HEK293 (cell line): ENCODE measurements around the gene RNPEP.
A peak's percentile ranks its signal among the peaks of the same experiment; 100 is the strongest.

Source experiments
- CTCF ChIA-PET: fragments of 350-600 bp; formaldehyde crosslinking; extraction: SDS; loops from one replicate; lab custom pipeline; 2021; ENCODE audit warnings: antibody characterized with exemption; lab: Yijun Ruan, JAX
- POLR2A ChIA-PET: fragments of 300-600 bp; formaldehyde crosslinking; extraction: SDS; loops from one replicate; lab custom pipeline; 2020; ENCODE audit warnings: antibody characterized with exemption, inconsistent platforms; lab: Yijun Ruan, JAX
- H3K27ac ChIP-seq: fragments of 200-500 bp; sonication (Bioruptor generic); 2 replicates; pipeline ENCODE4 v1.5.1; 2014; ENCODE audit warnings: low read depth, low read length, control low read depth, inconsistent platforms; ENCODE audit errors: extremely low read depth
- H3K36me3 ChIP-seq, 2 experiments: fragments of 200-500 bp in 1 of 2; sonication (Bioruptor generic) in 1 of 2; 1 replicate in 1 of 2; 2 replicates in 1 of 2; pipeline ENCODE4 v1.5.1; 2014 to 2017; ENCODE audit warnings: inconsistent platforms in 2 of 2, low read length in 2 of 2; ENCODE audit not compliant: control insufficient read depth in 2 of 2, insufficient read depth in 1 of 2
- H3K4me1 ChIP-seq: fragments of 200-500 bp; sonication (Bioruptor generic); 2 replicates; pipeline ENCODE4 v1.5.1; 2014; ENCODE audit warnings: mild to moderate bottlenecking, low read length, inconsistent platforms; ENCODE audit not compliant: control insufficient read depth, insufficient read depth
- H3K4me3 ChIP-seq: 2 replicates; pipeline ENCODE4 v1.5.1; 2011; ENCODE audit warnings: low read depth, mild to moderate bottlenecking, control low read depth, low read length, moderate library complexity
- H3K9me3 ChIP-seq: fragments of 200-500 bp; sonication (Bioruptor generic); 2 replicates; pipeline ENCODE4 v1.5.1; 2014; ENCODE audit warnings: low read depth, low read length, inconsistent platforms; ENCODE audit not compliant: control insufficient read depth, insufficient read depth
- BCL11A ChIP-seq: fragments of 450-650 bp; formaldehyde crosslinking; IDR thresholded peaks from 2 replicates; pipeline ENCODE4 v1.5.1; 2016; ENCODE audit warnings: low read depth, missing biosample characterization, missing genetic modification characterization
- KLF8 ChIP-seq: fragments of 450-650 bp; formaldehyde crosslinking; IDR thresholded peaks from 2 replicates; pipeline ENCODE4 v1.5.1; 2016; ENCODE audit warnings: missing biosample characterization, missing genetic modification characterization
- PRDM1 ChIP-seq: fragments of 450-650 bp; formaldehyde crosslinking; IDR thresholded peaks from 2 replicates; pipeline ENCODE4; 2016; ENCODE audit warnings: missing biosample characterization, missing genetic modification characterization
- REPIN1 ChIP-seq: fragments of 450-650 bp; formaldehyde crosslinking; IDR thresholded peaks from 2 replicates; pipeline ENCODE4 v1.5.1; 2017; ENCODE audit warnings: missing biosample characterization, missing genetic modification characterization, low read depth
- SCRT1 ChIP-seq: fragments of 450-650 bp; formaldehyde crosslinking; IDR thresholded peaks from 2 replicates; pipeline ENCODE4 v1.5.1; 2016; ENCODE audit warnings: missing biosample characterization, missing genetic modification characterization, borderline replicate concordance
- ZNF169 ChIP-seq: fragments of 450-650 bp; formaldehyde crosslinking; IDR thresholded peaks from 2 replicates; pipeline ENCODE4 v1.5.1; 2016; ENCODE audit warnings: missing biosample characterization, missing genetic modification characterization
- ZNF175 ChIP-seq: fragments of 450-650 bp; formaldehyde crosslinking; IDR thresholded peaks from 2 replicates; pipeline ENCODE4 v1.5.1; 2016; ENCODE audit warnings: missing biosample characterization, missing genetic modification characterization
- ZNF2 ChIP-seq: fragments of 450-650 bp; formaldehyde crosslinking; IDR thresholded peaks from 2 replicates; pipeline ENCODE4 v1.5.1; 2016; ENCODE audit warnings: missing biosample characterization, missing genetic modification characterization
- ZNF211 ChIP-seq: fragments of 450-650 bp; formaldehyde crosslinking; IDR thresholded peaks from 2 replicates; pipeline ENCODE4 v1.5.1; 2016; ENCODE audit warnings: low read depth, missing biosample characterization, missing genetic modification characterization
- ZNF341 ChIP-seq: fragments of 450-650 bp; formaldehyde crosslinking; IDR thresholded peaks from 2 replicates; pipeline ENCODE4; 2016; ENCODE audit warnings: low read depth, missing biosample characterization, missing genetic modification characterization
- ZNF558 ChIP-seq: fragments of 450-650 bp; formaldehyde crosslinking; IDR thresholded peaks from 2 replicates; pipeline ENCODE4 v1.5.1; 2016; ENCODE audit warnings: missing biosample characterization, missing genetic modification characterization
- ZNF658 ChIP-seq: fragments of 450-650 bp; formaldehyde crosslinking; IDR thresholded peaks from 2 replicates; pipeline ENCODE4; 2016; ENCODE audit warnings: missing biosample characterization, missing genetic modification characterization
- ZNF660 ChIP-seq: fragments of 450-650 bp; IDR thresholded peaks from 2 replicates; pipeline ENCODE4 v1.5.1; 2018; ENCODE audit warnings: missing biosample characterization, mild to moderate bottlenecking, missing genetic modification characterization
- TF ChIP-seq, protein P1 (sequence below): fragments of 450-650 bp; formaldehyde crosslinking; IDR thresholded peaks from 2 replicates; pipeline ENCODE4 v1.5.1; 2016; ENCODE audit warnings: missing biosample characterization, missing genetic modification characterization
- TF ChIP-seq, protein P2 (sequence below): fragments of 450-650 bp; formaldehyde crosslinking; IDR thresholded peaks from 2 replicates; pipeline ENCODE4 v1.5.1; 2016; ENCODE audit warnings: missing biosample characterization, missing genetic modification characterization
- TF ChIP-seq, protein P3 (sequence below): fragments of 450-650 bp; formaldehyde crosslinking; IDR thresholded peaks from 2 replicates; pipeline ENCODE4 v1.5.1; 2016; ENCODE audit warnings: missing biosample characterization, missing genetic modification characterization
- TF ChIP-seq, protein P4 (sequence below): fragments of 450-650 bp; formaldehyde crosslinking; IDR thresholded peaks from 2 replicates; pipeline ENCODE4 v1.5.1; 2016; ENCODE audit warnings: missing biosample characterization, missing genetic modification characterization

Gene RNPEP

DNA sequence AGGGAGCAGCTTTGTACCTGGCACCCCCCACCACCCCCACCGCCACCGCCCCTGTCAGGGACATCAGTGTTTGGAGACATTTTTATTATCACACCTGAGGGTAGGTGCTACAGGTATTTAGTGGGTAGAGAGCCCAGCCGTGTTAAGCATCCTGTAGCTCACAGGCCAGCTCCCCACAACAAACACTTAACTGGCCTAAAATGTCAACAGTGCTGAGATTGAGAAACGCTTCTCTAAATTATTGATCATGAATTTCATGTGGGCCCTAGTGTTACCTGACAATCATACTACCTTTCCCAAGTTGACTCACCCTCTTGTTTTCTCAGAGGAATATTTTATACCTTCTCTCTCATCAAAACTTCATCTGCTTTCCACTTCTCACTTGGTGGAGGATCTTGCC lies 49.3 kb downstream of the RNPEP start:
- Histone ChIP-seq H3K36me3 (no peaks in the 10 kb centered on the region), H3K27ac (no peak overlapping the region), H3K4me1 (peaks cover 4% of the 10 kb centered on the region; the same call in 1 of the 2 replicates), H3K9me3 (no peaks in the 10 kb centered on the region), H3K4me3 (no peak overlapping the region)
- TF ChIP-seq ZNF169 (tag by site-specific recombination) (no peak), ZNF658 (no peak), REPIN1 (tag by site-specific recombination) (no peak), ZNF660 (tag by site-specific recombination) (no peak), BCL11A (tag by site-specific recombination) (no peak), ZNF2 (tag by site-specific recombination) (no peak), ZNF175 (tag by site-specific recombination) (no peak), PRDM1 (tag by site-specific recombination) (no peak), KLF8 (tag by site-specific recombination) (no peak), SCRT1 (tag by site-specific recombination) (no peak), ZNF211 (tag by site-specific recombination) (no peak), ZNF558 (tag by site-specific recombination) (no peak), ZNF341 (tag by site-specific recombination) (no peak)
- TF ChIP-seq, protein P1, sequence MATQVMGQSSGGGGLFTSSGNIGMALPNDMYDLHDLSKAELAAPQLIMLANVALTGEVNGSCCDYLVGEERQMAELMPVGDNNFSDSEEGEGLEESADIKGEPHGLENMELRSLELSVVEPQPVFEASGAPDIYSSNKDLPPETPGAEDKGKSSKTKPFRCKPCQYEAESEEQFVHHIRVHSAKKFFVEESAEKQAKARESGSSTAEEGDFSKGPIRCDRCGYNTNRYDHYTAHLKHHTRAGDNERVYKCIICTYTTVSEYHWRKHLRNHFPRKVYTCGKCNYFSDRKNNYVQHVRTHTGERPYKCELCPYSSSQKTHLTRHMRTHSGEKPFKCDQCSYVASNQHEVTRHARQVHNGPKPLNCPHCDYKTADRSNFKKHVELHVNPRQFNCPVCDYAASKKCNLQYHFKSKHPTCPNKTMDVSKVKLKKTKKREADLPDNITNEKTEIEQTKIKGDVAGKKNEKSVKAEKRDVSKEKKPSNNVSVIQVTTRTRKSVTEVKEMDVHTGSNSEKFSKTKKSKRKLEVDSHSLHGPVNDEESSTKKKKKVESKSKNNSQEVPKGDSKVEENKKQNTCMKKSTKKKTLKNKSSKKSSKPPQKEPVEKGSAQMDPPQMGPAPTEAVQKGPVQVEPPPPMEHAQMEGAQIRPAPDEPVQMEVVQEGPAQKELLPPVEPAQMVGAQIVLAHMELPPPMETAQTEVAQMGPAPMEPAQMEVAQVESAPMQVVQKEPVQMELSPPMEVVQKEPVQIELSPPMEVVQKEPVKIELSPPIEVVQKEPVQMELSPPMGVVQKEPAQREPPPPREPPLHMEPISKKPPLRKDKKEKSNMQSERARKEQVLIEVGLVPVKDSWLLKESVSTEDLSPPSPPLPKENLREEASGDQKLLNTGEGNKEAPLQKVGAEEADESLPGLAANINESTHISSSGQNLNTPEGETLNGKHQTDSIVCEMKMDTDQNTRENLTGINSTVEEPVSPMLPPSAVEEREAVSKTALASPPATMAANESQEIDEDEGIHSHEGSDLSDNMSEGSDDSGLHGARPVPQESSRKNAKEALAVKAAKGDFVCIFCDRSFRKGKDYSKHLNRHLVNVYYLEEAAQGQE: no peak
- TF ChIP-seq, protein P2, sequence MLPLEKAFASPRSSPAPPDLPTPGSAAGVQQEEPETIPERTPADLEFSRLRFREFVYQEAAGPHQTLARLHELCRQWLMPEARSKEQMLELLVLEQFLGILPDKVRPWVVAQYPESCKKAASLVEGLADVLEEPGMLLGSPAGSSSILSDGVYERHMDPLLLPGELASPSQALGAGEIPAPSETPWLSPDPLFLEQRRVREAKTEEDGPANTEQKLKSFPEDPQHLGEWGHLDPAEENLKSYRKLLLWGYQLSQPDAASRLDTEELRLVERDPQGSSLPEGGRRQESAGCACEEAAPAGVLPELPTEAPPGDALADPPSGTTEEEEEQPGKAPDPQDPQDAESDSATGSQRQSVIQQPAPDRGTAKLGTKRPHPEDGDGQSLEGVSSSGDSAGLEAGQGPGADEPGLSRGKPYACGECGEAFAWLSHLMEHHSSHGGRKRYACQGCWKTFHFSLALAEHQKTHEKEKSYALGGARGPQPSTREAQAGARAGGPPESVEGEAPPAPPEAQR (tag by site-specific recombination): no peak
- CTCF ChIA-PET: interaction anchor here (1.0 to 1.1 kb wide), 2 partner anchors 14 to 31 kb away, joined by 3 to 5 read pairs; no protein-coding TSS in a partner anchor
- POLR2A ChIA-PET: no interaction called here

DNA sequence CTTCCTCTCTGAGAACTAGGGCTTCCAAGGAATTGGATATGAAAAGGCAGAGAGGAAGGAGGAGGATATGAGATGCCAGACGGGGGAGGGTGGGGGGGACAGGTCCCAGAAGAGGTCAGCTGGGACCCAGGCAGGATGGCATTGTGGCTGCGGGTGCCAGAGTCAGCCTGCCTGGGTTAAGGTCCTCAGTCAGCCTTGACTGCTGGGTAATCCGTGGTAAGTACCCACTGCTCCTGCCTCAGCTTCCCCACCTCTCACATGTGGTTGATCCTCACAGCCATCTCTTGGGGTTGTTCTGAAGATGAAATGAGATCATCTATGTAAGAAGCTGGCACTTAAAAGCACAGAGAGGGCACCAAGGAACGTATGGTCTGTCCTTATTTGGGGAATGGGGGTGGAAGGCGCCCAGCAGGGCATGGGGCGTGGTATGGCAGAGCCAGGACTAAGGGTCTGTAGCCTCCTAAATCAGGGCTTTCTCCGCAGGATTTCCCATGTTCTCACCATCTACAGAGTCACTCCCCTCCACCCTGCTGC lies 51.8 kb downstream of the RNPEP start:
- Histone ChIP-seq H3K36me3 (no peaks in the 10 kb centered on the region), H3K4me3 (no peak overlapping the region), H3K4me1 (peaks cover 4% of the 10 kb centered on the region; the same call in 1 of the 2 replicates), H3K9me3 (no peaks in the 10 kb centered on the region), H3K27ac (peak overlapping the region; percentile 65)
- ChIA-PET CTCF (interaction anchor here (0.5 to 1.8 kb wide), 7 partner anchors 10 to 567 kb away, joined by 3 to 6 read pairs (median 3); no protein-coding TSS in a partner anchor), POLR2A (interaction anchor here (0.7 to 2.5 kb wide), 15 partner anchors 10 to 97 kb away, joined by 3 to 15 read pairs (median 4); partner anchors contain the start of genes ELF3 and TIMM17A)
- TF ChIP-seq, protein P3, sequence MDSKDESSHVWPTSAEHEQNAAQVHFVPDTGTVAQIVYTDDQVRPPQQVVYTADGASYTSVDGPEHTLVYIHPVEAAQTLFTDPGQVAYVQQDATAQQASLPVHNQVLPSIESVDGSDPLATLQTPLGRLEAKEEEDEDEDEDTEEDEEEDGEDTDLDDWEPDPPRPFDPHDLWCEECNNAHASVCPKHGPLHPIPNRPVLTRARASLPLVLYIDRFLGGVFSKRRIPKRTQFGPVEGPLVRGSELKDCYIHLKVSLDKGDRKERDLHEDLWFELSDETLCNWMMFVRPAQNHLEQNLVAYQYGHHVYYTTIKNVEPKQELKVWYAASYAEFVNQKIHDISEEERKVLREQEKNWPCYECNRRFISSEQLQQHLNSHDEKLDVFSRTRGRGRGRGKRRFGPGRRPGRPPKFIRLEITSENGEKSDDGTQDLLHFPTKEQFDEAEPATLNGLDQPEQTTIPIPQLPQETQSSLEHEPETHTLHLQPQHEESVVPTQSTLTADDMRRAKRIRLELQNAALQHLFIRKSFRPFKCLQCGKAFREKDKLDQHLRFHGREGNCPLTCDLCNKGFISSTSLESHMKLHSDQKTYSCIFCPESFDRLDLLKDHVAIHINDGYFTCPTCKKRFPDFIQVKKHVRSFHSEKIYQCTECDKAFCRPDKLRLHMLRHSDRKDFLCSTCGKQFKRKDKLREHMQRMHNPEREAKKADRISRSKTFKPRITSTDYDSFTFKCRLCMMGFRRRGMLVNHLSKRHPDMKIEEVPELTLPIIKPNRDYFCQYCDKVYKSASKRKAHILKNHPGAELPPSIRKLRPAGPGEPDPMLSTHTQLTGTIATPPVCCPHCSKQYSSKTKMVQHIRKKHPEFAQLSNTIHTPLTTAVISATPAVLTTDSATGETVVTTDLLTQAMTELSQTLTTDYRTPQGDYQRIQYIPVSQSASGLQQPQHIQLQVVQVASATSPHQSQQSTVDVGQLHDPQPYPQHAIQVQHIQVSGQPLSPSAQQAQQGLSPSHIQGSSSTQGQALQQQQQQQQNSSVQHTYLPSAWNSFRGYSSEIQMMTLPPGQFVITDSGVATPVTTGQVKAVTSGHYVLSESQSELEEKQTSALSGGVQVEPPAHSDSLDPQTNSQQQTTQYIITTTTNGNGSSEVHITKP (tag by site-specific recombination): peak; percentile 98
- TF ChIP-seq, protein P4, sequence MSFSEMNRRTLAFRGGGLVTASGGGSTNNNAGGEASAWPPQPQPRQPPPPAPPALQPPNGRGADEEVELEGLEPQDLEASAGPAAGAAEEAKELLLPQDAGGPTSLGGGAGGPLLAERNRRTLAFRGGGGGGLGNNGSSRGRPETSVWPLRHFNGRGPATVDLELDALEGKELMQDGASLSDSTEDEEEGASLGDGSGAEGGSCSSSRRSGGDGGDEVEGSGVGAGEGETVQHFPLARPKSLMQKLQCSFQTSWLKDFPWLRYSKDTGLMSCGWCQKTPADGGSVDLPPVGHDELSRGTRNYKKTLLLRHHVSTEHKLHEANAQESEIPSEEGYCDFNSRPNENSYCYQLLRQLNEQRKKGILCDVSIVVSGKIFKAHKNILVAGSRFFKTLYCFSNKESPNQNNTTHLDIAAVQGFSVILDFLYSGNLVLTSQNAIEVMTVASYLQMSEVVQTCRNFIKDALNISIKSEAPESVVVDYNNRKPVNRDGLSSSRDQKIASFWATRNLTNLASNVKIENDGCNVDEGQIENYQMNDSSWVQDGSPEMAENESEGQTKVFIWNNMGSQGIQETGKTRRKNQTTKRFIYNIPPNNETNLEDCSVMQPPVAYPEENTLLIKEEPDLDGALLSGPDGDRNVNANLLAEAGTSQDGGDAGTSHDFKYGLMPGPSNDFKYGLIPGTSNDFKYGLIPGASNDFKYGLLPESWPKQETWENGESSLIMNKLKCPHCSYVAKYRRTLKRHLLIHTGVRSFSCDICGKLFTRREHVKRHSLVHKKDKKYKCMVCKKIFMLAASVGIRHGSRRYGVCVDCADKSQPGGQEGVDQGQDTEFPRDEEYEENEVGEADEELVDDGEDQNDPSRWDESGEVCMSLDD: no peak
